GM10266 (cell line): ENCODE measurements around the gene PHKA1.
"Not testable (repeated sequence)": the region's sequence is repeated elsewhere in the genome, so short reads cannot be mapped to it uniquely, and the experiment has no call there.

Experiments used
- DNase-seq: peaks from one replicate; pipeline ENCODE4 v3.0.0; 2012; ENCODE audit errors: extremely low spot score
- CTCF ChIP-seq: IDR thresholded peaks from 2 replicates; pipeline ENCODE4 v1.5.1; 2012; ENCODE audit warnings: mild to moderate bottlenecking, low read depth; ENCODE audit not compliant: control insufficient read depth, insufficient read depth; ENCODE audit errors: missing control alignments

PHKA1 gene

GRCh38 chrX:72568406-72569092 lies 145.6 kb downstream of the PHKA1 start:
- no peak for TF ChIP-seq CTCF

DNA sequence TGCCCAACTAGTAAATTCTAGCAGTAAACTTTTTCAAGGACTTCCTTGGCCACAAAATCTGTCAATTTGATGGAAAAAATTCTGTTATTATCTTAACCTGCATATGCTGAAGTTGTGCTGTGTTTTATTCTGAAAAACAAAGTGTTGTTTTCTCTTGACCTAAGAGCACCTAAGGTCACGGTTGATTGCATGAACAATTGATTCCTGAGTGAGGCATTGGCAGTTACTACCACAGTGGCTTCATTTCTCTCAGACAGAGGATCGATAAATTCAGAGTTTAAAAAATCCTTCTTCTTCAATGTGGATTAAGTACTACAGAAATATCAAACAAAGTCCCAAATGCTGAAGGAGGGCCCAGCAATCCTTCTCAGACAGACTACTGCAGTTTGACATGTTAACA lies 147.7 kb downstream of the PHKA1 start:
- DNase-seq: no peak
- no peak for TF ChIP-seq CTCF

More at GRCh38 chrX:72568406-72569092, 145.6 kb downstream of the PHKA1 start:
- no peak for DNase-seq

DNA sequence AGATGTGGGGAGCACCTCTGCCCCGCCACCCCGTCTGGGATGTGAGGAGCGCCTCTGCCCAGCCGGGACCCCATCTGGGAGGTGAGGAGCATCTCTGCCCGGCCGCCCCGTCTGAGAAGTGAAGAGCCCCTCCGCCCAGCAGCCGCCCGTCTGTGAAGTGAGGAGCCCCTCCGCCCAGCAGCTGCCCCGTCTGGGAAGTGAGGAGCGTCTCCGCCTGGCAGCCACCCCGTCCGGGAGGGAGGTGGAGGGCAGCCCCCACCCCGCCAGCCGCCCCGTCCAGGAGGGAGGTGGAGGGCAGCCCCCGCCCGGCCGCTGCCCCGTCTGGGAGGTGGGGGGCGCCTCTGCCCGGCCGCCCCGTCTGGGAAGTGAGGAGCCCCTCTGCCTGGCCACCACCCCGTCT lies 154.5 kb downstream of the PHKA1 start:
- not testable (repeated sequence) for DNase-seq

DNA sequence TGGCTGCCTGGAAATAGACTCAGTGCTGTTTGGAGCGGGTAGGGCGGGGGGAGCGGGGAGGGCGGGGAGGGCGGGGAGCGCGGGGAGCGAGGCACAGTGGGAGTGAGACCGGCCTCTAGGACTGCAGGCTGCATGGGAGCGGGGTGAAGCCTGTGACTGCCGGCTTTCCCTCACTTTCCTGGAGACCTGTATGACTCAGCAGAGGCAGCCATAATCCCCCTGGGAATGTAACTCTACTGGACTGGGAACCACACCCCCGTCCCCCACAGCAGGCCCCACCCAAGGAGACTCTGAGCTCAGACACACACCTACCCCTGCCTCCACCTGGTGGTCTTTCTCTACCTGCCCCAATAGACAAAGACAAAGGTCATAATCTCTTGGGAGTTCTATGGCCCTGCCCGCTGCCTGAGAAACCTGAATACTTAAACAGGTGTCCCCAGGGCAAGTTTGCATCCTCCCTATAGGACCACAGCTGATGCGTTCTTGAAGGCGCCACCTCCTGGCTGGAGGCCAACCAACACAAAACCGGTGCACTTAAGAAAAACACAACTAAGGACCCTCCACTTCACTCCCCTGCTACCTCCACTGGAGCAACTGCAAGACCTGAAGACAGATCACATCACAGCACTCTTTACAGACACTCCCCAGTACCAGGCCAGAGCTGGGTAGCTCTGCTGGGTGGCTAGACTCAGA lies 159.5 kb downstream of the PHKA1 start:
- no peak for TF ChIP-seq CTCF
- DNase-seq: no peak

DNA sequence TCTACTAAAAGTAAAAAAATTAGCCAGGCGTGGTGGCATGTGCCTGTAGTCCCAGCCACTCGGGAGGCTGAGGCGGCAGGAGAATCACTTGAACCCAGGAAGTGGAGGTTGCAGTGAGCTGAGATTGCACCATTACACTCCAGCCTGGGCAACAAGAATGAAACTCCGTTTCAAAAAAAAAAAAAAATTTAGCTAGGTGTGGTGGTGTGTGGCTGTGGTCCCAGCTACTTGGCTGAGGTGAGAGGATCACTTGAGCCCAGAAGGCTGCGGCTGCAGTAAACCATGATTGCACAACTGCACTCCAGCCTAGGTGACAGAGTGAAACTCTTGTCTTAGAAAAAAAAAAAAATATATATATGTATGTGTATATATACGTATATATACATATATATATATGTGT lies 161.7 kb downstream of the PHKA1 start:
- DNase-seq: not testable (repeated sequence)

DNA sequence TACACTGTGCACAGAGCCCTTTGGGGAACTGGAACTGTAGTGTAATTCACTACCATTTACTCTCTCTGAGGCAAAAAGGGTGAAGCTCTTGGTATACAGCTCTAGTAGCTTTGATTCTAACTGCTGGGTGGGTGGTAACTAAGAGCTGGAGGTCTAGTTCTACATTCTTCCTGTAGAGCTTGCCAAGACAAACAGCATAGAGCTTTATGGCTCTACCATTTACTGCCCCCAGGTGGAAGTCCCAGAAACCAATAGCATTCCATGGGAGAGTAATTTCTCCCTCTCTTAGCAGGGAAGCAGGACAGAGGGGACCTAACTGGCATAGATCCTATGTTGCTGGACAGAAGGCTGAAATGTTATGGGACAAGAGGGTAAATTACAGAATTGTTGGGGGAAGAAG lies 168.1 kb downstream of the PHKA1 start:
- no peak for TF ChIP-seq CTCF
- DNase-seq: no peak

- no peak for TF ChIP-seq CTCF
- peak; percentile 3 for DNase-seq
Measured at GRCh38 chrX:72540318-72540717, 173.8 kb downstream of the PHKA1 start.

DNA sequence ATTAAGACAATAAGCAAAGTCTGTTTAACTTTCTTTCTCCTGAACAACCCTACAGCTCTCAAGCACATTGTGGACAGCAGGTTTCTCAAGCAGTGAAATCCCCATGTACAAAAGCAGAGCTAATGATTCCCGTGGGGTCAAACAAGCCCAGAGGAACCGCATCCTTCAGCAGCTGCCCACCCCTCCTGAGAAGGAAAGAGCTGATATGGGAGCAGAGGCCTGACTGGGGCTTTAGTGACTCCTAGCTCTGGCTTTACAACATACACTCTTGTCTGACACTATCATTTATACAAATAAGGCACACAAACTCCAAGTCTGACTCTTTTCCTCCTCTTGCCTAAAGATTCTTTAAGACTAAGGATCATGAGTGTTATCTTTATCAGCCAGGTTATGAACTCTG lies 174.3 kb downstream of the PHKA1 start:
- no peak for TF ChIP-seq CTCF
- no peak for DNase-seq
